Measurements from ENCODE around the gene TRMO. TPM values are rescaled to one million over a fixed set of nuclear protein-coding genes. Genes with fewer than 3 reads are reported as not detected.

The TRMO gene
- polyA plus RNA-seq, 3 donors from 2014 or later: 5.9 to 11.4 (median 7.9) TPM

GRCh38 chr9:97858826-97859225, 63.5 kb downstream of the TRMO start:
- Mint-ChIP-seq H3K9me3 (no peaks in the 10 kb centered on the region), H3K36me3 (no peaks in the 10 kb centered on the region), H3K27ac (no peak overlapping the region), H3K4me1 (peaks cover 5 to 7% of the 10 kb centered on the region in 2 donors), H3K27me3 (ENCODE audit: low read depth in 3 of 3) (peaks cover 22 to 52% (median 32%) of the 10 kb centered on the region in 3 donors), H3K4me3 (no peak overlapping the region)
- no peak for DNase-seq

DNA sequence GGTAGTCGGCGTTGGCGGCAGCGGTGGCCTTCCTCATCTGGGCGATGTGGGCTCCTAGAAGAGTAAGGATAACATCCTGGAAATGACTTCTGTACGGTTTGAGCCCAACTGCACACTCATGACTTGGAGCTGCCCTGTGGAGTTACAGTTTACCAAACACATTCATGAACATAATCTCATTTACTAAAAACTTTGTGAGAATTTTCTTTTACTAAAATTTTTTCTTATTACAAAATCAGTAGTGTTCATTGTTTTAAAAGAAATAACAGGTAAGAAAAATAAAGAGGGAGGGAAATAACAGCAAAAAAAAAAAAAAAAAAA, 63.9 kb downstream of the TRMO start:
- H3K27ac Mint-ChIP-seq: no peak overlapping the region
- H3K4me1 Mint-ChIP-seq: peaks cover 5 to 7% of the 10 kb centered on the region in 2 donors
- peaks cover 22 to 52% (median 32%) of the 10 kb centered on the region in 3 donors for H3K27me3 Mint-ChIP-seq (ENCODE audit: low read depth in 3 of 3)
- H3K9me3 Mint-ChIP-seq: no peaks in the 10 kb centered on the region
- no peak overlapping the region for H3K4me3 Mint-ChIP-seq
- no peaks in the 10 kb centered on the region for H3K36me3 Mint-ChIP-seq
- no peak for DNase-seq

DNA sequence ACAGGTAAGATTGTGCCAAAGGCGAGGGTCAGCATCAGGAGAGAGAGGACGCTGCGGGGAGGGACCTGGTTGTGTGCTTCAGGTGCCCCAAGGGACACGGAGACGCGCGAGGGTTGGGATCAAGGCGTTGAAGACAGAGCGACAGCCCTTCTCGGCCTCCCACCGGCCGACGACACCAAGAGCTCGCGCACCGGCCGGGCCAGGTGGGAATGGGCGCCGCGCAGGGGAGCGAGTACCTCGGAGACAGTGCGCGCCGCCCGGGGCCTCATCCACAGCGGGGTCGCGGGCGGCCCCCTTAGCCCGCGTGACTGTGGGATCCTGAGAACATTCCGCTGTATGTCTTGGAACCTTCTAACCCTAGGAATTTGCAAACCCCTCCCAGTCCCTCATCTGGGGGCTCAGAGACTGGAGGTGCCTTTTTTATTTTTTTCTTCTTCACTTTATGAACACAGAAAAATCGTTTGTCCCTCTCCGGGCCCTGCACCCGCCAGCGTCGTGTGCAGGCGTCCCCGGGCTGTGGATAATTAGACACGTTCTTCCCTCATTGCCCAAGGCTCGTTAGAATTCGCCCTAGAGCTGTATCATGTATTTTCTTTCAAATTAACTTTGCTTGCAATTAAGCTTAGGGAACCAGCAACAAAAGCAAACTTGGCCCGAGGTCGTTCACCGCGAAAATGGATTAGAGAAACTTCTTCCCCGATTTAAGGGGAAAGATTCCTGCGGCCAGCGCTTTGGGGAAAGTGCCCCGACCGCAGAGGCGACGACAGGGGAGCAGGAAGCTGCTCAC, 64.5 kb downstream of the TRMO start:
- DNase-seq: no peak
- H3K27me3 Mint-ChIP-seq (ENCODE audit: low read depth in 3 of 3): peaks cover 22 to 52% (median 32%) of the 10 kb centered on the region in 3 donors
- H3K27ac Mint-ChIP-seq: no peak overlapping the region
- H3K9me3 Mint-ChIP-seq: no peaks in the 10 kb centered on the region
- H3K4me3 Mint-ChIP-seq: peak overlapping the region in 1 of 5 donors; percentile 35
- H3K36me3 Mint-ChIP-seq: no peaks in the 10 kb centered on the region
- peaks cover 5 to 7% of the 10 kb centered on the region in 2 donors for H3K4me1 Mint-ChIP-seq

DNA sequence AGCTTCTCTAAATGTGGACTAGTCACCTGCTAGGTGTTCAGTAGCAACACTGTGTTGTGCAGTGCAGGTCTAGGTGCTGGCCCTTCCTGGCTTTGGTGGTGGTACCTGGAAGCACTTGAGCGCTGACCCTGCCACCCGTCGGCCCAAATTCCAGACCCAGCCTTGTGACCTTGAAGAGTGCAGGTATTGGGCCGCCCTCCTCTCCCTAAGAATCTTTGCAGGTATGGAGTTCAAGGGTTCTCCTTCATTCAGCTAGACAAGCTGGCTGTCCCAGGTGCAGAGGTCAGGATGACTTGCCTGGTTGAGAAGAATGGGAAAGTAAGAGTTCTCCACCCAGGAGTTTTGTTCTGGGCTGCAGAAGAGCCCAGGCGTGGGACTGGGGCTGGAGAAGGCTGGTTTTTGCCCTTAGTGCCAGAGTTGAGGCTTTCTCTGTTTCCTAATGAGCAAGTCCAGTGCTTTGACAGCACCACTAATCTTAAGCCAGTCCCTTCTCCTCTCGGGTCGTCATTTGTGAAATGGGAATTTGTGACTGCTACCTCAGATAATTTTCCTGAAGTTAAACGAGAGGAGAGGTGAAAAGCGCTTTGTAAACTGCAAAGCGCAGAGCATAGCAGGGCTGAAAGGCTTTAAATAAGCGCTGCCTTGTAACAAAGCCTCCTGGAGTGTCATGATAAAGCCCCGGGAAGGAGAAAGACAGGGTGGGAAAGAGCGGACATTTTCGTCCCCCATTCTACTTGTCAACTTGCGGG, 65.3 kb downstream of the TRMO start:
- peak overlapping the region in 1 of 5 donors; percentile 35 for H3K4me3 Mint-ChIP-seq
- peaks cover 22 to 51% (median 31%) of the 10 kb centered on the region in 3 donors for H3K27me3 Mint-ChIP-seq (ENCODE audit: low read depth in 3 of 3)
- DNase-seq: no peak
- no peaks in the 10 kb centered on the region for H3K9me3 Mint-ChIP-seq
- H3K4me1 Mint-ChIP-seq: peaks cover 9 to 10% of the 10 kb centered on the region in 2 donors
- H3K27ac Mint-ChIP-seq: no peak overlapping the region
- H3K36me3 Mint-ChIP-seq: no peaks in the 10 kb centered on the region

DNA sequence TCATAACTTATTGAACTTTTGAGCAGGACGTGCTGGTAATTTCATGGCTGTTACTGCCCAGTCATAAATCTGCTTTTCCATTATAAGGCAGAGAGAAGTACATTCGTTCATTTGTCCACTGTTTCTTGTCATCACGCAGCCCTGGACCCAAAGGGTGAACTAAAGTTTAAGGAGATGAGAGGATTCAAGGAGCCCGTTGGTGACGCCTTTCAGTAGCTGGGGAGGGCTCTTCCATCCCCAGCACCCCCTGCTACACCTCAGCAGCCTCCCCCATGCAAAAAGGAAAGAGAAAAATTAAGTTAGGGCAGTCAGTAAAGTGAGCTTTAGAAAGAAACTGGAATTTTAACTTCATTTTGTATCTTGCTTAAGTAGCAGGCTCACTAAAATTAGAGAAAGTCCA, 66.4 kb downstream of the TRMO start:
- no peak for DNase-seq
- H3K9me3 Mint-ChIP-seq: no peaks in the 10 kb centered on the region
- H3K36me3 Mint-ChIP-seq: no peaks in the 10 kb centered on the region
- H3K27me3 Mint-ChIP-seq (ENCODE audit: low read depth in 3 of 3): peaks cover 23 to 54% (median 27%) of the 10 kb centered on the region in 3 donors
- no peak overlapping the region for H3K27ac Mint-ChIP-seq
- H3K4me1 Mint-ChIP-seq: peaks cover 9 to 10% of the 10 kb centered on the region in 2 donors
- H3K4me3 Mint-ChIP-seq: peak overlapping the region in 1 of 5 donors; percentile 42

DNA sequence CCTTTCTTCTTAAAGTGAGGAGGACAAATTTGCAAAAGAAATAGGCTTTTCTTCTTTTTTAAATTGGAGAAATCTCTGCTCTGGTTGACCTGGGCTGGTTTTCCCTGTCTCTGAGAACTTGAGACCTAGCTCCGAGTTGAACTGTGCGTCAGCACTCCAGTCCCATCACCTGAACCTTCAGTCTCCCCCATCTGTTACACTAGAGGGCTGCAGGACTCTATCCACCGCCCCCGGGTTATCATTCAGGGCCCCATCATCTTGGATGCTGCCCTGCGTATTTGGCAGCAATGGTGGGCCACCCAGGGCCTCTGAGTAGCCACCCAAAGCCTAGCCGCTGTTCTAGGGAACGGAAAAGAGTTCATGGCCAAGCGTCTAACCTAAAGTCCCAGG, 66.8 kb downstream of the TRMO start:
- no peaks in the 10 kb centered on the region for H3K9me3 Mint-ChIP-seq
- peaks cover 24 to 54% (median 29%) of the 10 kb centered on the region in 3 donors for H3K27me3 Mint-ChIP-seq (ENCODE audit: low read depth in 3 of 3)
- H3K27ac Mint-ChIP-seq: no peak overlapping the region
- peak overlapping the region in 3 of 5 donors; percentile 47 to 60 (median 55) for H3K4me3 Mint-ChIP-seq
- no peaks in the 10 kb centered on the region for H3K36me3 Mint-ChIP-seq
- no peak for DNase-seq
- H3K4me1 Mint-ChIP-seq: peaks cover 9 to 10% of the 10 kb centered on the region in 2 donors

- peaks cover 9 to 10% of the 10 kb centered on the region in 2 donors for H3K4me1 Mint-ChIP-seq
- H3K36me3 Mint-ChIP-seq: no peaks in the 10 kb centered on the region
- H3K27me3 Mint-ChIP-seq (ENCODE audit: low read depth in 3 of 3): peaks cover 24 to 59% (median 35%) of the 10 kb centered on the region in 3 donors
- H3K27ac Mint-ChIP-seq: no peak overlapping the region
- H3K9me3 Mint-ChIP-seq: no peaks in the 10 kb centered on the region
- DNase-seq: no peak
- H3K4me3 Mint-ChIP-seq: peak overlapping the region in 3 of 5 donors; percentile 47 to 60 (median 55)
These were observed 67.4 kb downstream of the TRMO start for GRCh38 chr9:97854696-97855485.

Other genes with a start within 250 kb of the TRMO start
- gene XPA, start 225.2 kb downstream of the TRMO start, polyA plus RNA-seq: 10 to 100 TPM; 32.2 to 36.5 (median 32.5) TPM
- not detected for gene FOXE1, start 69.3 kb downstream of the TRMO start, polyA plus RNA-seq
- 1 to 10 TPM in 1 of 3 donors, under 1 TPM in 2; 0.77 to 1.8 (median 0.97) TPM for gene HEMGN, start 15.7 kb upstream of the TRMO start, polyA plus RNA-seq
- 10 to 100 TPM; 33.9 to 53.7 (median 39.1) TPM for gene ANP32B, start 60.8 kb upstream of the TRMO start, polyA plus RNA-seq
- 10 to 100 TPM; 21.5 to 41.8 (median 34.1) TPM for gene NANS, start 134.2 kb upstream of the TRMO start, polyA plus RNA-seq
- gene TRIM14, start 196.7 kb upstream of the TRMO start, polyA plus RNA-seq: 10 to 100 TPM; 34.8 to 95.0 (median 35.9) TPM

Data from immature natural killer cell (primary cell).